ENCODE measurements around the gene GSG1L. TPM values are rescaled to one million over a fixed set of nuclear protein-coding genes. Genes with fewer than 3 reads are reported as not detected.

The GSG1L gene
- total RNA-seq, 1 donor from 2014 or later: not detected

DNA sequence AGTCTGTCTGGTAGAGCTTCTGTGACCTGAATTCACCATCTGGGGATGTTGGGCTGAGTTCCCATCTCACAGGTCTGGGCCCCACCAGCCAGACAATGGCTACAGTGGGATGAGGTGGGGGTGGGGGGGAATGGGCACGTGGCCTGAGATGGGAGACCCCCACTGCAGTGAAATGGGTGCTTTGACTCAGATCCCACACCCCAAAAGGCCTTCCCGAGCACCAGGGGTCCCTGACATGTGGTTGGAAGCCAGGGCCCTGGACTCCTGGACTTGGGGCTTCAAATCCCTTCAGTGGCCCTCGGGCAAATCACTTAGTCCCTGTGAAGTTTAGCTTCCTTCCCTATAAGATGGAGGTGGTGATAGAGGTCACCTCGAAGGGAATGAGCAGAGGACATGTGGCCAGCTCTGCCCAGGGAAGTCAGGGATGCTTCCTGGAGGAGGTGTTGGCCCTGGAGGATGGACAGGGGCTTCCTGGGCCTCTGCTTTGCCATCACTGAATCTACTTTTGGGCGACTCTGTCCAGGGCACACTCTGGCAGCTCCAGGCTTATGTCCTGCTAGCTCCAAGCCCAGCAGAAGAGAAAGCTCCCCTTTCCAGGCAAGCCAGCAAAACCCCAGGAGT lies 295.4 kb downstream of the GSG1L start:
- ATAC-seq (ENCODE audit: poor library complexity) (no peak), DNase-seq (no peak)
- intact Hi-C loops (cut with DNase I): no loop called here

DNA sequence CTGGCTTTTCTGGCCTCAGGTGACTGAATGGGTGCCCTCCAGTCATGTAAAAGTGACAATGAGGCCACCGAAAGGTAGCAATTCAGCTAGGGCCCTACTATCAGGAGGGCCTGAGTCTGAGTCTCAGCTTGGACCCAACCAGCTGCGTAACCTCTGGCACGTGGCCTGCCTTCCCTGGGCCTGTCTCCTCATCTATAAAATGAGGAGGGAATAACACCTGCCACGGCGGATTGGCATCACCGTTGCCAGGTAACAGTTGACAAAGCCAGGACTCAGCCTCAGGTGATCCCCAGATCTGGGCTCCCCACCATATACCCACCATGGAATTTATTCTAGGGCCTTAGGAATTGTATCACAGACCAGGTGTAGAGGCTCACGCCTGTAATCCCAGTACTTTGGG lies 296.4 kb downstream of the GSG1L start:
- ATAC-seq (ENCODE audit: poor library complexity) (no peak), DNase-seq (no peak)
- intact Hi-C loops (cut with DNase I): no loop called here

DNA sequence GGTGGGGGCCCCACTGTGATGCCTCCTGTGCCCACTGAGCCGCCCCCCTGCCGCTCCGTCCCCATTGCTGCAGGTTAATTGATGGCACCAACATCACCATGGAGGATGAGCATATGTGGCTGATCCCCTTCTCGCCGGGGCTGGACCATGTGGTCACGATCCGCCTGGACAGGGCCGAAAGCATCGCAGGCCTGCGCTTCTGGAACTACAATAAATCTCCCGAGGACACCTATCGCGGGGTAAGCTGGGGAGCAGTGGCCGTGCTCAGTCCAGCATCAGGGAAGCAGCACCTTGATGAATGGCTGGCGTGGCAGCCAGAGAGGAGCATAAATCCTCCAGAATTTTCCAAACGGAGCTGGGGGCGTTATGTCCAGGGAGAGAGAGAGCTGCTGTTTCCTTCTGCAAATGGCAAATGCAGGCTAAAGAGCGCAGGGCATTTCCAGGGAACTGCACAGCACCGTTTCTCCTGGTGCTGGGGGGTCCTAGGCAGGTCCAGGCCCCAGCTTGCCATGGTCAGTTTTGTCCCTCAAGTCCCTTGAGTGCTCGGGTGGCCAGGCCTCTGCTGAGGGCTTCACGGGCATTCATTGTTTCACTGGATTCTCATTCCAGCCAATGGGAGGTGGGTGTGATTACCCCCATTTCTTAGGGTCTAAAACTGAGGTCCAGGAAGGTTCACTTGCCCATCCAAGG lies 297.1 kb downstream of the GSG1L start:
- DNase-seq (no peak), ATAC-seq (ENCODE audit: poor library complexity) (no peak)
- intact Hi-C loops (cut with DNase I): no loop called here

DNA sequence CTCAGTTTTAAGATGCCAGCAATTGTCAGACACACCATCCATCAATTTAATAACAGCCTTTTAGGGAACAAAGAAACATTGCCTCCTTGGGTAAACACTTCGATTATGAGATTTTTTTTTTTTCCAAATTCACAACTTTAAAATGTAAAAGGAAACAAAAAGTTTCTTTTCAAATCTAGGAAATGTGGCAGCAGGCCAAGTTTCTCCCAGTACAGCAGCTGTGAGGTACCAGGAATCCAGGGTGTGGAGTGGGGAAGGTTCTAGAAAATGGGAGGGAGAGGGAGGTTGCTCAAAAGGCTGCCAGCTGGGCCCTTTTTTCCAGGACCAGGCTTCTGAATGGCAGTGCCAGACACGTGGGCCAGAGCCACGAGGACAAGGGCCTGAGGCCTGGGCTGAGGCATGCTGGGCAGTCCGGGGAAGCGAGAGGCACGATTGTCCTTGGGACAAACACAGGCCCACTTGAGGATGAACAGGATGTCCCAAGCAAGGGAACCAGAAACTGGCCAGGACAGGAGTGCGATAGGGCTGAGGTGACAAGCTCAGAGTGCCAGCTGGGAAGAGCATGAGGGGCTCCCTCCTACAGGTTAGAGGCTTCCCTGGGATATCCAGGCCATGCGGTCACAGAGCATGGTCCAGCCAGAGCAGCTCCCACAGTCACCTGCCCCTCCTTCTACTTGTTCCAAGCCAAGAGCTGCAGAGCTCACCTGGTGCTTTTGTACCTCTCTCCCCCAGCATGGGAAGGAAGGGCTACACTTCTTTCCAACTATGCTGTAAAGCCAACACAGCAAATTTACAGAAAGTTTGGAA lies 298.4 kb downstream of the GSG1L start:
- intact Hi-C loops (cut with DNase I): no loop called here
- DNase-seq: no peak
- ATAC-seq (ENCODE audit: poor library complexity): no peak

DNA sequence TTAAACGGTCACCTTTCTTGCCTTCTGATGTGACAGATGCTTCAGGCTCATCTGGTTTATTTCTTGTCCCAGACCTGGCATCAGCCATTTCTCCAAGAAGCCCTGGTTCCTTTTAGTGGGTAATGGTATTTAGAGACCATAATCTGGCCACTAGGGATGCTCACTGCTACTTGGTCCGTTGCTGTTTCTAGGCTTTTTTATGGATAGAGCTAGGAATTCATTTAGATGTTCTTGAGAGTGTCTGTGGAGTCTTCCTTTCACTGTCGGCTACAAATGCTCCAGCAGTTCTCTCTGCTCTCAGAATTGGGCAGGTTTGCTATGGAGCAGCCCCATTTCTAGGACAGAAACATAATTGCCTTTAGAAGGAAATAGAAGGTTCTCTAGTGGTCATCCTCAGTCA lies 299.1 kb downstream of the GSG1L start:
- intact Hi-C loops (cut with DNase I): no loop called here
- DNase-seq (no peak), ATAC-seq (ENCODE audit: poor library complexity) (no peak)

DNA sequence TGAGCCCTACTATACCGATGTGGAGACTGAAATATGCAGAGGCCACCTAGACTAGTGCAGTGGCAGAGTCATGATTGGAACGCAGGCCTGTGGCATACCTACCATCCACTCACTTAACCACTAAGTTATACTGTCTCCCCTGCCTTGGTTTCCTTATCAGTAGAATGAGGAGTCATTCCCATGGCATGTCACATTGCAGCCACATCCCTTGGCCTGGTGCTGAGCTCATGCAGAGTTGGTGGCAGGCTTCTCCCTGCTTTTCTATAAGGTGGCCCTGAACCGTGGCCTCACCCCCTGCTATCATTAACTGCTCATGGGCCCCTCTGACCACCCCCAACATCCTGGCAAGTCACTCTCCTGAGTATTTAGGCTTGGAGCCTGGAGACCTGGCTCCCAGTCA lies 301.1 kb downstream of the GSG1L start:
- ATAC-seq (ENCODE audit: poor library complexity): no peak
- DNase-seq: no peak
- intact Hi-C loops (cut with DNase I): no loop called here

DNA sequence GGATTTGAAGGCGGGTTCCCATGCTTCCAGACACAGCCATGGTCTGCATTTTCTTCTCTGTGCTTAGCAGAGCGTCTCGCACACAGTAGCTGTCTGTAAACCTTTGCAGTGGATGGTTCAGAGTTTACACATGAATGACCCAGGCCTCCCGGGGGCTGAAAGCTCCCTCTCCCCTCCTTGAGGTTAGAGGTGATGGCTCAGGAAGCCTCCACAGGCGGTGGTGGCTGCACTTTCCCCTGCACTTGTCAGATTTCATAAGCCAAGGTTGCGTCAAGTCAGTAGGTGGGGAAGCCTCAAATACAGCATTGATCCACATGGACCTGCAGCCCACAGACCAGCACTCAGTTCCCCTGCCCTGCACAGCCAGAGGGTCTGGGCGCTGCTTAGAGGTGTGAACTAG lies 301.7 kb downstream of the GSG1L start:
- ATAC-seq (ENCODE audit: poor library complexity) (no peak), DNase-seq (no peak)
- intact Hi-C loops (cut with DNase I): no loop called here

DNA sequence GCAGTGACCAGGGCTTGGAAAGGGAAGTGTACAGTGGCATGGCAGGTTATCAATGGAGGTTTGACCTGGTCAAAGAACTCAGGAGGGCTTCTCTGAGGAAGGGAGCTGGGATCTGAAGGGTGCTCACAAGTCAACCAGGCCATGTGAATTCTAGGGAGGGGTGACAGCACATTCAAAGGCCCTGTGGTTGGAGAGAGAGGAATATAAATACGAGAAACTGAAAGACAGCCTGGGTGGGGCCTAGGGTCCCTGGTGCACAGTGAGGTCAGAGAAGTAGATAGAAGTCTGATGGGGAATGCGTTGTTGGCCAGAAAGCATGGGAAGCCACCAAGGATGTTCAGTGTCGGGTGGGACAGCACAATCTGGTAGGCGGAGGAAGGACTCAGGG lies 302.7 kb downstream of the GSG1L start:
- DNase-seq: no peak
- intact Hi-C loops (cut with DNase I): no loop called here
- no peak for ATAC-seq (ENCODE audit: poor library complexity)

DNA sequence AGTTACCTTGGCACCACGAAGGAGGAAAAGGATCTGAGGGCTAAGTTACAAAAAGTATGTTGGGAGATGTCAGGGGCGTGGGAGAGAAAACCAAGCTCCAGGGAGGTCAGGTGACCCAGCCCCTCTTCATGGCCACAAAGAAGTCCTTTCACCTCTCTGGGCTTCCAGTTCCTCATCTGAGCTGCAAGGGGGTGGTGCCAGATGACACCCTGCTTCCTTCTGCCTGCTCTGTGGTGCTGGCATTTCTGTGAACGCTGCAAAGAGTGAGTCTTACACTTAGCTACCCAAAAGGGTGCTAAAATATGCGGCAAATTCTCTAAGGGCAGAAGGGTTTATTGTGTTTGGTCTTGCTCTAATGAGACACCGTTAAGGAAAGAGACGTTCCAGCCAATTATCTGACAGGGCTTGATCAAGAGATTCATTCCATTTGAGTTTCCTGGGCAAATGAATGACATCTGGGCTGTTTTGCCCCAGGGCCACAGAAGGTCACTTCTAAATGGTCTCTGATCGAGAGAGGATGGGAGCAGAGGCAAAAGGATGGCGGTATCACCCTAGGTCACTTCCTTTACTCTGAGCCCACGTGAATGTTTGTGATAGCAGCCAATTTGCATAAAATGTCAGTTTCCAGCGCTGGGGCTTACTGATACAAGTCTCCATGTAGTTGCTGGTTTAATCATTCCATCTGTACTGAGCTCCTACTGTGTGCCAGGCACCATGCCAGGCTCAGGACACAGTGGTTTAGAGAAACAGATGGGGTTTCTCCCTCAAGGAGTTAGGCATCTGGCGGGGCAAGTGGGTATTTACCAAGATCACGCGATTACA lies 303.3 kb downstream of the GSG1L start:
- no peak for DNase-seq
- intact Hi-C loops (cut with DNase I): no loop called here
- no peak for ATAC-seq (ENCODE audit: poor library complexity)

DNA sequence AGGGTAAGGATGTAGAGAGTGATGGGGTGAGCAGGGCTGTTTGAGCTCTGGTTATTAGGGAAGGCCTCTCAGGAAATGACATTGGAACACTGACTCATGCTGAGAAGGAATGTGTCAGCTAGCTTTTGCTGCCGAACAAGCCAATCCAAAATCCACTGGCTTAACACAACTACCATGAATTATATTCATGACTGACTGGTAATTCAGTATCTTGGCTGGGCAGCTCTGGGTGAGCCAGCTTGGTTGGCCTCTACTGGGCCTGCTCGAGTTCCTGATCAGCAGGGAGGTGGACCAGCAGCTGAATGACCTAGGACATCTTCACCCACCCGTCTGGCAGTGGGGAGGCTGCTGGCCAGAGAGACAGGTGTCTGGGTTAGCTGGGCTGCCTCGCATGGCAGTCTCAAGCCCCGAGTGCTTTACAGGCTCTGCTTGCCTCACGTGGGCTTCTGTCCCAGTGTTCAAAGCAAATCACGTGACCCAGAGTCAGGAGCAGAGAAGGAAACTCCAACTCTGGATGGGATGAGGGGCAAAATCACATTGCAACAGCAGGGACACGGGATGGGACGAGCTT lies 304.1 kb downstream of the GSG1L start:
- intact Hi-C loops (cut with DNase I): no loop called here
- ATAC-seq (ENCODE audit: poor library complexity): no peak
- no peak for DNase-seq

DNA sequence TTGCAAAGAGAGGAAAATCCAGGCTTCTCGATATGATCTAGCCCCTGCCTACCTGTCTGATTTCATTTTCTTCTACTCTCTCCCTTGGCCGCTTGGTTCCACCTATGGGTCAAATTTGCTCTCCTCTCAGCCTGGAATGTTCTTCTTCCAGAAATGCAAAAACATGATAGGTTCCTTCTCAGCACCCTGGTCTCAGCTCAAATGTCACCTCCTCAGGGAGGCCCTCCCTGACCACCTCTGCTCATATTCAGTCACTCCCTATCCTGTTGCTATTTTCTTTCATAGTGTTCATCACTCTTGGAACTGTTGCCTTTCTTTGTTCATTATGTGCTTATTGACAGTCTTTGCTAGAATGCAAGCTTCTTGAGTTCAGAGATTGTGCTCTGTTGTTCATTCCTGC lies 305.0 kb downstream of the GSG1L start:
- intact Hi-C loops (cut with DNase I): no loop called here
- no peak for ATAC-seq (ENCODE audit: poor library complexity)

DNA sequence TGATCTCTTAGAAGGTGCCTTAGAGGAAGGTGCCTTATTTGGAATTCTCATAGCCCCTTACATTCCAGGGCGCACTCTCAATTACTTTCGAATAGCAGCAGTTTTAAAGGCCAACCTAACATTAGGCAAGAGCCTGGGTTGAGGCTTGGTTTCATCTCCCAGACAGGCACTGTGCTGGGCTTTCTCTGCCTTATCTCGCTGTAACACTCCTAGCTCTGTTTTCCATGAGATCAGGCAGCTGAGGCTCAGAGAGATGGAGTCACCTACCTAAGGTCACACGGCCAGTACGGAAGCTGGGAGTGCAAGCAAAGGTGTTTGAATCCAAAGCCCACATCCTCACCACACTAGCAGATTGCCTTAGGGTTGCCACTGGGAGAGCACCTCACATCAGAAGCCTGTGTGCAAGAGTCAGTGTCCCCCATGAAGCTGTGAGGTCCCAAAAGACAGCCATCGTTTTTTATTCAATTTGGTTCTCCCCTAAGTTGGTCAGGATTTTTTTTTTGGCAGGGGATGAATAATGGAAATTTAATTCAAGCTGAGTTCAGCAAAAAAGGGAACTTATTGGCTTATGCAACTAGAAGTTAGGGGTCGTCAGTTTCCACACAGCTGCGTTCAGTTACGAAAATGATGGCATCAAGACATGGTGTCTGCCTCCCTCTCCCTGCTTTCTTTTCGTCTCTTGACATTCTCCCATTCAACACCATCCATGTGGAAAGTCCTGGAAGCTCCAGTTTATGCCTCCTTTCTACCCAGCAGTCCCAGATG lies 307.1 kb downstream of the GSG1L start:
- intact Hi-C loops (cut with DNase I): no loop called here

More for the DNA sequence above, 305.0 kb downstream of the GSG1L start:
- DNase-seq: no peak

DNA sequence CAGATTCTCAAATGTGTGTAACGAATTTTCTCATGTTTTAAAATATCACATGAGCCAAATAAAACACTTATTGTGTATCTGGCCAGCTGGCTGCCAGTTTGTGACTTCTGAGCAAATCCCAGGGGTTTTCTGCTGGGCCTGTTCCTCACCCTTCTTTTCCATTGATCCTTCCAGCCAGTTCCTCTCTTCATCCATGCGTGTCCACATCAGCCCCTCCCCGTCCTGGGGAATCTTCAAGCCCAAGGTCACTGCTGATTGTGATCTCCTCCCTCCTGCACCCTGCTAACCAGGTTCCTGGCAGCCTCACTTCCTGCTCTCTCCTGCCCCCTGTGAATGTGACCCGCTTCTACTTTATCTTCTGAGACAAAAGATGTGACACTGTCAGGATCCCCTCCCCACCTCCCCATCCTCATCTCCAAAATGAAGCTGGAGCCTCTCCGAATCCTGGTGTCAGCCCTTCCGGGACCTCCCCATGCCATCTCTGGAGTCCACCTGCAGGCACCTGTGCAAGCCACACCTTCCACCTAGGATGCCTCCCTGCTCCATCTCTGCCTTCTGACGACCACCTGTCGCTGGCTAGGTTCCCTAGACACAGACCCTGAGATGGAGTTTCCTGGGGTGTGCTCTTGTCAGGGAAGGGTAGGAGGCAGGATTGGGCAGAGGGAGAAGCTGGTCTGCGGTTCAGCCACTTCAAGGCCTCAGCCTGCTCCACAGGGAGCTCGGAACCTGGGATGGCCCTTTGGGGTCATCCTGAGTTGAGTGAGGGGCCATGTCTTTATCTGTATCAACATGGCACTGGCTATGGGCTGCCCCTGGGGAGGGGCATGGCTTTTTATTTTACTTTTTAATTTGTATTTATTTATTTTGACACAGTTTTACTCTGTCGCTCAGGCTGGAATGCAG lies 308.5 kb downstream of the GSG1L start:
- ATAC-seq (ENCODE audit: poor library complexity): no peak

More for the DNA sequence above, 307.1 kb downstream of the GSG1L start:
- DNase-seq (no peak), ATAC-seq (ENCODE audit: poor library complexity) (no peak)

DNA sequence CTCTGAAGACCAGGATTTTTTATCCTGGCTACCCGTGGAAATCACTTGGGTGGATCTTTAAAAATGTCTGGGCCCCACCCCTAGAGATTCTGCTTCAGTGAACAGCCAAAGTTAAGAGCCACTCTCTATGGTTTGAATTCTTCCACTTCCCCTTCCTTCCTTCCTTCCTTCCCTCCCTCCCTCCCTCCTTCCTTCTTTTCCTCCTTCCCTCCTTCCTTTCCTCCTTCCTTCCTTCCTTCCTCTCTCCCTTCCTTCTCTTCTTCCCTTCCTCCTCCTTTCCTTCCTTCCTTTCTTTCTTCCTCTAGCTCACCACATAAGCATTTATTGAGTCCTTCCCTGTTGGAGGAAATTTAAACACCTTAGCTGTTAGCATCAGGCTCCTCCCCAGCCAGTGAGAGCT lies 310.0 kb downstream of the GSG1L start:
- DNase-seq (no peak), ATAC-seq (ENCODE audit: poor library complexity) (no peak)
- intact Hi-C loops (cut with DNase I): no loop called here

More for the DNA sequence above, 308.5 kb downstream of the GSG1L start:
- DNase-seq: no peak
- intact Hi-C loops (cut with DNase I): no loop called here

DNA sequence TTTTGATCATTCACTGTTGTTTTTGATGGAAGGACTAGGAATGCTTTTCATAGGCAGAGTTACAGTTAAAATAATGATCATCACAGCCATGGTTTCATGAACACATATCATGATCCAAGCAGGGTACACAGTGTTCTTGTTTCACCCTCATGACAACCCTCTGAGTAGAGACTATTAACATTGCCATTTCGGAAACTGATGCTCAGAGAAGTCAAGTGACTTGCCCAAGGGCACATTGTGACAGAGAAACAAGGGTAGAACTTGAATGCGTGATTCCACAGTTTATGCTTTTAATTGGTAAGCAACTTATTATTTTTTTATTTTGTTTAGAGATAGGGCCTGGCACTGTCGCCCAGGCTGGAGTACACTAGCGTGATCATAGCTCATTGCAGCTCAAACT lies 311.3 kb downstream of the GSG1L start:
- intact Hi-C loops (cut with DNase I): no loop called here
- ATAC-seq (ENCODE audit: poor library complexity) (no peak), DNase-seq (no peak)

DNA sequence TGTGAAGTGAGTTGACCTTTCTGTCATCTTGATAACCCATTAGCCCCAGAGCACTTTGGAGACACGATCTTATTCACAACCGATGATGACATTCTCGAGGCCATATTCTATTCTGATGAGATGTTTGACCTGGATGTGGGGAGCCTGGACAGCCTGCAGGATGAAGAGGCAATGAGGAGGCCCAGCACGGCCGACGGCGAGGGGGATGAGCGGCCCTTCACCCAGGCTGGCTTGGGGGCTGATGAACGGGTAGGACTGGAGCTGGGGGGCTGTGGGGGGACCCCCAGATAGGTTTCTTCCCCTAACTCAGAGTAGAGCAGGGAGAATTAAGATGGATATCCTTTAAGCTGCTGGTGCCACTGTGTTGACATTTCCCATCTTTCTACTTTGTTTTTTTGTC lies 311.8 kb downstream of the GSG1L start:
- no peak for DNase-seq
- ATAC-seq (ENCODE audit: poor library complexity): no peak
- intact Hi-C loops (cut with DNase I): no loop called here

DNA sequence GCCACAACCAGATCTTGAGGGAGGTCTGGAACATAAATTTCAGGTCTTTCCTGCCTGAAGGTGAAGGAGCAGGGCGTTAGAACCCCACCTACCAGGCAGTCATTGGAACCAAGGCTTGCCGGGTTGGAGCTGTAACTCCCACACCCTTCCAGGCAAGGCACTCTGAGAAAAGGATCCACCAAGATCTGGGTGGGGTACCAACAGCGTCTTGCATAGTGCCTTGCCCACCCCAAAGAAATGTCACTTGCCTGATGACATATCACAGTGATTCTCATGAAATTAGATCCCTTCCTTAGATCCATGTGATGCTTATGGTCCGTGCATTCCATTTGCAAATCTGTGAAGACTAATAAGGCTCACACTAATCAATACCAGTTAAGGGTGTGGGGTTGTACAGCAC lies 312.3 kb downstream of the GSG1L start:
- ATAC-seq (ENCODE audit: poor library complexity): no peak
- intact Hi-C loops (cut with DNase I): no loop called here
- DNase-seq: no peak
